ENCODE data around the gene CDK14.

The CDK14 gene

DNA sequence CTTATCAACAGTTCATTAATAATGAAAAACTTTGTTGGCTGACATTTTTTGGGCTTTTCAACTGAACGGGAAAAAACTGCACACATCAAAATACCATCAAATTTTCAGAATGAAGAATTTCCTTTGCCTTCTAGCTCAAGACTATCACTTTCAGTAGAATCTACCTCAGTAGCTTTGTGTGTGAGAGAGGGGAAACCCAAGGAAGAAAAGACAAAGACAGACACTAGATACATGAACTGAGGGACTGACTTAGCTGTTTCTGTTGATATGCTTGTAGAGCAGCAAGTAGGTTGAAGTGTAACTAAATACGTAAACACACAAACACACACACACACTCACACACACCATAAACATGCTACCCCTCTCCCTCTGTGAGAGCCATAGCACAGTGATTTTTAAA, 257.1 kb downstream of the CDK14 start:
- no peak for DNase-seq

GRCh38 chr7:90856351-90857070, 260.4 kb downstream of the CDK14 start:
- DNase-seq: no peak

DNA sequence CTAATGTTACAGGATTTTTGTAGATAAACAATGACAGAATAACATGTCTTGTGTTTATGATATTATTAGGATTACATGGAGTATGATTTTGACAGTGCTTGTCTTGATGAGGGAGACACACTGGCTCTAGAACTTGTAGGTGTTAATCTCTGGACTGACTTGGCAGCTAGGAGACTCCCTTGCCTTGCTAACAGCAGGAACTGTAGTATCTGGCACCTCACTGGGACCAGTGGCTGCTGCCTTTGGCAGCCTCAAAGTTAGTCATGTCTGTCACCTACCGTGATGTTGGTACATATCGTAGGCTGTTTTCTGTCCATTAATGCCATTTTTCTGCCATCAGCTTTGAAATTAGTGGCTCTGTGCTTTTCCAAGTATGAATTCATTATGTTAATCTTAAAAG, 261.5 kb downstream of the CDK14 start:
- DNase-seq: peak in 1 of 2 experiments; percentile 17

GRCh38 chr7:90858546-90858945, 262.4 kb downstream of the CDK14 start:
- DNase-seq: no peak

GRCh38 chr7:90859521-90859920, 263.4 kb downstream of the CDK14 start:
- DNase-seq: no peak

DNA sequence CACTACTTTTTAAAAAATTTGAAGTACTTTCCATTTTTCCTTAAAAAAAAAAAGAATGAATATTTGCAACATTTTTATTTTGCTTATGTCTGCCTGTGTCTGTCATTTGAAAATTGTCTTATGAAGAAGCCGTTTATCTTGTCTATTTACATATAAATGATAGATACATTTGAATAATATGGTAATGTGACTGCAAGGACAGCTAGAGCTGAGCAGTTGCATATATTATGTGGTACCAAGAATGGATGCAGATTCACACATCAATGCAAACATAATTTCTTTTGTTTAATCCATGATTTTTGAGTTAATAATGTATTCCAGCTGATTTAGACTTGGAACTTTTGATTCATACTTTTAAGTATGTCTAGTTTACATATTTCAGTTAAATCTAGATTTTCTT, 268.0 kb downstream of the CDK14 start:
- no peak for DNase-seq

DNA sequence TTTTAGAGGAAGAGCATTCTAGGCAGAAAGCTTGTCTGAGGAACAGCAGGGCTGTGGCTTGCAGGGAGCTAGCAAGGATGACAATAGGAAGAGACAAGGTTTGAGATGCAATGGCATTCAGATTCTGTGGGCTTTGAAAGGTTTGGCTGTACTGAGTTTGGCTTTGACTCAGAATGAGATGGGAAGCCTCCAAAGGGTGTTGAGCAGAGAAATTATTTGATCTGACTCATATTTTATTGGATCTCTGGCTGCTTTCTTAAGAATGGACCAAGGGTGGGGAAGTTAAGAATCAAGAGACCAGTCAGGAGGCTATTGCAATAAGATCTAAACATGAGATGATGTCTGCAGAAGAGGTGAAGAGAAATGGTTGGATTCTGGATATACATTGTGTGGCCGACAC, 273.2 kb downstream of the CDK14 start:
- no peak for DNase-seq

DNA sequence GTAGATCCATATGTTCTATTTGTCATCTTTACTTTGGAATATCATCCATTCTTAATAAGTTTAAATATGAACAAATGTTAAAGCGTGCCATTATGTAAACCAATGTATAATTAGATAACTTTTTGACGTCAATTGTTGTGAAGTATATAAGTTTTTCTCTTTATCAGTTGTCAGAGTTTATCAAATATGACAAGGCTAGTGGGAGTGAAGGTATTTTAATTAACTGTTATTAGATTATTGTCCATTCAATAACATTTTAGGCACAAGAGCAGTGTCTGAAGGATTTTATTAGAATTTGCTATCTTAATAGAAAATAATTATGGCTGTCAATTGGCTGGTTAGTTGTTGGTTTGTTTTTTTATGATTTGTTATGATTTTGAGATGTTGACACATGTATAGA, 280.6 kb downstream of the CDK14 start:
- no peak for DNase-seq

DNA sequence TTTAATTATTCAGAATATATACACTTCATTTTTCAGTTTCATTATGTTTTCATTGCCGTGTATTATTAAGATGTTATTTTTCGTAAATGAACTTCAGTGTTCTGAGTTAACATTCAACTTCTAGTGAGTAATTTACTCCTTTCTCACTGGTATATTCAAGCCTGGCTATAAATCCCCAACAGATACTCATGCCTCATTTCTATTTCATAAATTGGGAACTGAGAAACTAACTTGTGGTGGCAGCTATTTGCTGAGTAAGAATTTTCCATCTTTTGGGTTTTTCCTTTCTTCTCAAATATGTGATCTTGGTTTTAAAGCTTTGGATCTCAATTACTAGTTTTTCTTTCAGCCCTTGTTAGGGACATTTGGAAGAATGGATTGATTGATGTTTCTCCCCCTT, 281.1 kb downstream of the CDK14 start:
- DNase-seq: no peak

GRCh38 chr7:90879924-90880323, 283.8 kb downstream of the CDK14 start:
- DNase-seq: no peak

DNA sequence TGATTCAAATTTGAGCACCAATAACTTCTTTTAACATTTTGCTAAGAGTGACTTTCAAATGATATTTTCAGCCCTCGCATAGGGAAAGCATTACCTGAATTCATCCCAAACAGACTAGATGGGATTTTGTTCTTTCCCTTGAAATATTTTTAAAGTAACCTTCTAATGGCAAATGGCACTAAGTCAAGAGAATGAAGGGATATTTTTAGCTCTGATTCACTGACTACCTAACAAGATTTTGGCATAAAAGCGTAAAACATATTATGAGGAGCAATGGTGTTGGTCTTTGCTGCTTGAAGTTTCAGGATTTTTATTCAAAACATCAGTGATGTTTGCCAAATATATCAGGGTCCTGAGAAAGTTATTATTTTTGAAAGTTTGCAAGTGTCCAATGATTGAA, 290.3 kb downstream of the CDK14 start:
- no peak for DNase-seq

- no peak for DNase-seq
Observed at GRCh38 chr7:90889210-90889609, 293.1 kb downstream of the CDK14 start.

GRCh38 chr7:90889644-90890043, 293.5 kb downstream of the CDK14 start:
- DNase-seq: no peak

DNA sequence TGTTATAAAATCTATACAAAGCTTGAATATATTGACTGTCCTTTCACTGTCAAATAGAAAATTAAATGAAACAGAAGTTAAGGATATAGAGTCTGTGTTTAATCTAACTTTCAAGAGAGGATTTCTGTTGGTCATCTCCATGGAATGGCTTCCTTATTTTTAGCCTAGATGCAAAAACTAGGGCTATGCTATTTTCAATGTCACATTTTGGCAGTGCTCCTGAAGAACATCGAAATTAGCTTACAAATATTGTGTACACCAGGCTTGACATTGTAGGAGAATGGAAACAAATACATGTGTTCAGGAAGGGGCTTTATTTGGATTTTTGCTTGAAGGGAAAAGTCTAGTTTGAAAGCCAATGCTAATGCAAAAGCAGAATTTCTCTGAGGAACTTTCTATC, 295.4 kb downstream of the CDK14 start:
- no peak for DNase-seq

DNA sequence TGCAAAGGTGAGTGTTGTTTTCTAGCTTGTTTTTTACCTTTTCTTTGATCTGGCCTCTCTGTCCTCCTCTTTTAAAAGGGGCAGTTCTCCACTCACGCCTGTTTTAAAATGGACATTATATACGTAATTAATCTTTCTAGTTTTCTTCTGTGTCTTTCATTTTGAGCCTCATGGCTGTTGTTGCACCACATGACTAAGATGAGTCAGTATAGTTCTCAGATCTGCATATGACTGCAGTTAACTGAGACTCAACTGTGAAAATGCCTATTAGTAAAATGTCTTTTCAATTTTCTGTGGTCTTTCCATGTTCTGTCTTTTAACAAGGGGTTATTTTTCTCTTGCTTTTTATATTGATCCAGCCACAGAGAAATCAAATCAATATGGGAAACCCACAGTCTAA, 296.1 kb downstream of the CDK14 start:
- no peak for DNase-seq

DNA sequence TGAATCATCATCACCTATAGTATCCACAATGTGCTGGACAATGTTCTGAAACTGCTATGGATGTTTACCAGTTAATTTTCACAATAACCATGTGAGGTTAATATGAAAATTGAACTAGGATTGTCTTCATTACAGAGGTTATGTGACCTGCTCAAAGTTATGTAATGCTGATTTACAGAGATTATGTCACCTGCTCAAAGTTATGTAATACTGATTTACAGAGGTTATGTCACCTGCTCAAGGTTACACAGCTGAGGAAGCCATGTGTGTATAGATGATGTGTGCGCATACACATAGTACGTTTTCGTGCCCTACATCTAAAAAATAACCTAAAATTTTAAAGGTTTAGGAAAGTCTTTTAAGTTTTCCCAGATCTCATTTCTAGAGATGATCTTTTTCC, 298.0 kb downstream of the CDK14 start:
- DNase-seq: no peak

GRCh38 chr7:90896458-90896857, 300.3 kb downstream of the CDK14 start:
- DNase-seq: no peak

- DNase-seq: no peak
Observed at GRCh38 chr7:90897961-90898469, 301.9 kb downstream of the CDK14 start.

DNA sequence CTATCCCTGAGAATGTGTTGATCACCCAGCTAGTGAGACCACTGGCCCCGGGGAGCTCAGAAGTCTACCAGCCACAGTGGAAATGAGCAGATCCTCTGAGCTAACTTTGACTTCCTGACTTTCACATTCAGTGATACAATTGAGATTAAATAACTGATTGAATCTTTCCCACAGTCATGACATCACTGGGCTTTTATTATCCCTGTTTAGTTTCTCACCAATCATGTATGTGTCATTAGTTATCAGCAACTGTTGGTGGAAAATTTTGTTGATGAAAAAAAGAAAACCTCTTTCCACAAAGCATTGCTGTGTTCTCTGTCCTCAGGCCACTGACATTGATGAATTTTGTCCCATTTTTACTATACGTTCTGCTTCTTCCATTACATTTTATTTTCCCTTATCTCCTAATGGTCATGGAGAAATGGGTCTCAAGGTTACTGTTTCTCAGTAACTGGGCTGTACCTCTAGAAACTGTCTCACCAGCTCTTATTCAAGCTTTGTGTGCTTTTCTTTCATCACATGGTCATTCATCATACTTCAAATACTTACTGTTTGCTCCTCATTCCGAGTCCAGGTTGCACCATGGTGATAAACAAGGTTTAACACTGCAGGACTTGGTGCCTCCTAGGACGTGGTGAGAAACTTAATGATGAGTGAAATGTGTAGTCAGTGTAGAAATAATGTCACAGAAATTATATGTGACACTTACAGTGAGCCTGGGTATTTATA, 304.7 kb downstream of the CDK14 start:
- DNase-seq: no peak

DNA sequence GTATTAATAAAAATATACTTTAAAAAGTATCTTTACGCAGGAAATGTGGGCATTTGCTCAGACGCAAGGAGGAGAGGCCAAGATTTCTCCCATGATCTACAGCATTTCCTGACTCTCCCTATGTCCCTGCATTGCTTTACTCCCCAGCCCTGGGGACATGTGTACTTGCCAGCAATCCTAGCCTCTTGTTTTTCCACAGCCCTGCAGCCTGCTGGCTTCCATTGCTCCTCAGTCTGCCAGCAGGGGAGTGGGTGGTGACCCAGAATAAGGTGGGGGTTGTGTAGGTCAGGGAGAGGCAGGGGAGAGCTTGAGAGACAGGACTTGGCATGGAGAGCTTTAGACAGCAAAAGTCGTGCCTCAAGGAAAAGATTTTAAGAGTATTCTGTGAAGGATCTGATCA, 307.7 kb downstream of the CDK14 start:
- DNase-seq: no peak

DNA sequence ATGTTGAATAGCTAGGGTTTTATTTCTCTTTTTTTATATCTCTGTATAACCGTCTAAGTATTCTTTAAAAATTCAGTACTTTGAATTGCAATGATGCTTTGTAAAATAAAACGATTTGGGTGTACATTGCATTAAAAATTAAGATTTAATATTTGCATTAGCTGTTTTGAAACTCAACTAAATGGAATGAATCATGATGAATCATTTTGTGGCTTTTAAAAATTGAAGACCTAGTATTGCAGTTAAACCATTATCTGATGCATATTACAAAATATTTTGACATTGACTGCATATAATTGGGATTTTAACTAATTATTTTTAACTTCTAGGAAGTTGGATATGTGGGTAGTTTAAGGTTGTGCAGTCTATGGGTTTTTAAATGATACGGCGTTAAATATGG, 314.0 kb downstream of the CDK14 start:
- no peak for DNase-seq

- DNase-seq: no peak
Observed at GRCh38 chr7:90916319-90916718, 320.2 kb downstream of the CDK14 start.

- no peak for DNase-seq
Observed at GRCh38 chr7:90917539-90917938, 321.4 kb downstream of the CDK14 start.

GRCh38 chr7:90918303-90918702, 322.2 kb downstream of the CDK14 start:
- DNase-seq: peak in 1 of 2 experiments; percentile 21
